Measurements from ENCODE around the gene PLA2G5.

Gene PLA2G5

DNA sequence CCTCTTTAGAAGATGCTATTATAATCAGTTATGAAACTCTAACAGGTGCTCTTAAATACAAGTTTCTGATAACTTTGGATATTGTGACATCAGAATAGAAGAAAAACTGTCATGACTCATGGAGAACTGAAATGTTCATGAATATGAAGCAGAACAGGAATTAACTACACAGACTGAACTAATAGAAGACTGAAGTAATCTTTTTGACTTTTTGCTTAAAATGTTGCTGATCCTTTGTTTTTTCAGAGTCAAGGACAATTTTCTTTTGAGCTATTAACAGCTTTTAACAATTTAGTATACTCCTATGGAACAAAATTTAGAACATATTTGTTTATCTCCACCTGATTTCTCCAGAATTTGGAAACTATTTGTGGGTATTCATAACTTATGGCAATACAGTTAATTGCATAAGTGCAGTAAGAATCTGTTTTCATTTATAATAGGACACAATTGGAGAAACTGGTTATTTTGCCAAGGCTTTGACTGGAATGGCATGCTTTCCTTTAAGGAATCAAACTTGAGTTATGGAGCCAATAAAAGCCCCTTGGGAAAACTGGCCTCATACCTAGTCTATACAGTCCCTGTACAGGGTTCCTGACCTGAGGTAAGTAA lies 18.7 kb upstream of the PLA2G5 start:
- Histone ChIP-seq H3K27ac (ENCODE audit: low read length) (no peak overlapping the region), H3K4me2 (ENCODE audit: low read depth, low read length) (no peak overlapping the region), H3K9me3 (replicated peaks; ENCODE audit: insufficient read depth, low read length) (no peaks in the 10 kb centered on the region), H2AFZ (ENCODE audit: low read length) (no peak overlapping the region), H3K4me1 (ENCODE audit: low read length) (no peaks in the 10 kb centered on the region), H4K20me1 (ENCODE audit: insufficient read depth, low read length) (no peaks in the 10 kb centered on the region), H3K27me3 (replicated peaks; ENCODE audit: insufficient read depth, low read length) (peaks cover 19% of the 10 kb centered on the region), H3K79me2 (ENCODE audit: low read length) (no peaks in the 10 kb centered on the region), H3K4me3 (ENCODE audit: low read length) (no peak overlapping the region), H3K9ac (ENCODE audit: low read length) (no peak overlapping the region), H3F3A (ENCODE audit: insufficient read depth, low read length) (no peaks in the 10 kb centered on the region), H3K9me2 (replicated peaks; ENCODE audit: insufficient read depth, low read length) (no peaks in the 10 kb centered on the region), H3K36me3 (replicated peaks; ENCODE audit: insufficient read depth, low read length) (no peaks in the 10 kb centered on the region)
- no peak for DNase-seq
- no peak for TF ChIP-seq EZH2 (optimal IDR thresholded peaks at IDR 0.05; ENCODE audit: low read depth, low read length)
- no peak for TF ChIP-seq EZH2phosphoT487 (IDR thresholded peaks at IDR 0.05; ENCODE audit: low read length)
- TF ChIP-seq, protein P1, sequence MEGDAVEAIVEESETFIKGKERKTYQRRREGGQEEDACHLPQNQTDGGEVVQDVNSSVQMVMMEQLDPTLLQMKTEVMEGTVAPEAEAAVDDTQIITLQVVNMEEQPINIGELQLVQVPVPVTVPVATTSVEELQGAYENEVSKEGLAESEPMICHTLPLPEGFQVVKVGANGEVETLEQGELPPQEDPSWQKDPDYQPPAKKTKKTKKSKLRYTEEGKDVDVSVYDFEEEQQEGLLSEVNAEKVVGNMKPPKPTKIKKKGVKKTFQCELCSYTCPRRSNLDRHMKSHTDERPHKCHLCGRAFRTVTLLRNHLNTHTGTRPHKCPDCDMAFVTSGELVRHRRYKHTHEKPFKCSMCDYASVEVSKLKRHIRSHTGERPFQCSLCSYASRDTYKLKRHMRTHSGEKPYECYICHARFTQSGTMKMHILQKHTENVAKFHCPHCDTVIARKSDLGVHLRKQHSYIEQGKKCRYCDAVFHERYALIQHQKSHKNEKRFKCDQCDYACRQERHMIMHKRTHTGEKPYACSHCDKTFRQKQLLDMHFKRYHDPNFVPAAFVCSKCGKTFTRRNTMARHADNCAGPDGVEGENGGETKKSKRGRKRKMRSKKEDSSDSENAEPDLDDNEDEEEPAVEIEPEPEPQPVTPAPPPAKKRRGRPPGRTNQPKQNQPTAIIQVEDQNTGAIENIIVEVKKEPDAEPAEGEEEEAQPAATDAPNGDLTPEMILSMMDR (IDR thresholded peaks at IDR 0.05; ENCODE audit: low read length): no peak

DNA sequence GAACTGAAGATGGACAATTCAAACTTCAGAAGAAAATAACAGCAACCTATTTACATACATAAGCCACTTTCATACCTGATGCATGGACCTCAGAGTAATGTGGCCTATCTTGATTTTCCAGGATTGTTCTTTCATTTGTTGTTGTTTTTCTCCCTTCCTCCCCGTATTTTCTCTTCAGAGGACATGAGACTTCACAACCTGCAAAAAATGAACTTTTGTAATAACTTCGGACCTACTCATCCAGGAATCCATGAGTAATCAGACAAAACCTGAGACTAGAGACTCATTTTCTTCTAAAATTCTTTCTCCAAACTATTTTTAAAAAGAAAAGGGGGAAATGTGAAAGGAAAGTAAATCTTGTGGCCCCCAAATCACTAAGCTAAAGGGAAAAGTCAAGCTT lies 17.6 kb upstream of the PLA2G5 start:
- DNase-seq: no peak
- H4K20me1 ChIP-seq (ENCODE audit: insufficient read depth, low read length): no peaks in the 10 kb centered on the region

DNA sequence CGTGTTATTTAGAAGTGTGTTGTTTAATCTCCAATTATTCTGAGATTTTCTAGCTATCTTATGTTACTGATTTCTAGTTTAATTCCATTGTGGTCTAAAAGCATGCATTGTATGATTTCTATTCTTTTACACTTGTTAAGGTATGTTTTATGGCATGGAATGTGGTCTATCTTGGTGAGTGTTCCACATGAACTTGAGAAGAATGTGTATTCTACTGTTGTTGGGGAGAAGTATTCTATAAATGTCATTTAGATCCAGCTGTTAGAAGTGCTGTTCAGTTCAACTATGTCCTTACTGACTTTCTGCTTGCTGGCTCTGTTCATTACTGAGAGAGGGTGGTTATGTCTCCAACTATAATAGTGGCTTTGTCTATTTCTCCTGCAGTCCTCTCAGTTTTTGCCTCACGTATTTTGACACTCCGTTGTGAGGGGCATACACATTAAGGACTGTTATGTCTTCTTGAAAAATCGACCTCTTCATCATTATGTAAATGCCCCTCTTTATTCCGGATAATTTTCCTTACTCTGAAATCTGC lies 12.0 kb upstream of the PLA2G5 start:
- Histone ChIP-seq H3K9me2 (replicated peaks; ENCODE audit: insufficient read depth, low read length) (no peaks in the 10 kb centered on the region), H3K4me3 (ENCODE audit: low read length) (no peak overlapping the region), H2AFZ (ENCODE audit: low read length) (no peak overlapping the region), H3K9ac (ENCODE audit: low read length) (no peak overlapping the region), H4K20me1 (ENCODE audit: insufficient read depth, low read length) (no peaks in the 10 kb centered on the region), H3K27ac (ENCODE audit: low read length) (no peak overlapping the region), H3K4me1 (ENCODE audit: low read length) (no peaks in the 10 kb centered on the region), H3K4me2 (ENCODE audit: low read depth, low read length) (no peak overlapping the region), H3K27me3 (replicated peaks; ENCODE audit: insufficient read depth, low read length) (peaks cover 11% of the 10 kb centered on the region; the same call in 1 of the 2 replicates), H3K36me3 (replicated peaks; ENCODE audit: insufficient read depth, low read length) (no peaks in the 10 kb centered on the region), H3K79me2 (ENCODE audit: low read length) (no peaks in the 10 kb centered on the region), H3F3A (ENCODE audit: insufficient read depth, low read length) (no peaks in the 10 kb centered on the region), H3K9me3 (replicated peaks; ENCODE audit: insufficient read depth, low read length) (no peaks in the 10 kb centered on the region)
- TF ChIP-seq EZH2phosphoT487 (IDR thresholded peaks at IDR 0.05; ENCODE audit: low read length) (no peak), EZH2 (optimal IDR thresholded peaks at IDR 0.05; ENCODE audit: low read depth, low read length) (no peak)
- TF ChIP-seq, protein P1 (IDR thresholded peaks at IDR 0.05; ENCODE audit: low read length): no peak
- DNase-seq: no peak

More for the DNA sequence above, 17.6 kb upstream of the PLA2G5 start:
- no peak overlapping the region for H3K9ac ChIP-seq (ENCODE audit: low read length)
- H3K79me2 ChIP-seq (ENCODE audit: low read length): no peaks in the 10 kb centered on the region
- H3K27me3 ChIP-seq (replicated peaks; ENCODE audit: insufficient read depth, low read length): peaks cover 16% of the 10 kb centered on the region
- H3K9me3 ChIP-seq (replicated peaks; ENCODE audit: insufficient read depth, low read length): no peaks in the 10 kb centered on the region
- H3K4me2 ChIP-seq (ENCODE audit: low read depth, low read length): no peak overlapping the region
- no peaks in the 10 kb centered on the region for H3K9me2 ChIP-seq (replicated peaks; ENCODE audit: insufficient read depth, low read length)
- H3F3A ChIP-seq (ENCODE audit: insufficient read depth, low read length): no peaks in the 10 kb centered on the region
- no peaks in the 10 kb centered on the region for H3K4me1 ChIP-seq (ENCODE audit: low read length)
- no peak overlapping the region for H3K4me3 ChIP-seq (ENCODE audit: low read length)
- no peak for TF ChIP-seq EZH2 (optimal IDR thresholded peaks at IDR 0.05; ENCODE audit: low read depth, low read length)
- no peak for TF ChIP-seq EZH2phosphoT487 (IDR thresholded peaks at IDR 0.05; ENCODE audit: low read length)
- TF ChIP-seq, protein P1 (IDR thresholded peaks at IDR 0.05; ENCODE audit: low read length): no peak
- no peaks in the 10 kb centered on the region for H3K36me3 ChIP-seq (replicated peaks; ENCODE audit: insufficient read depth, low read length)
- no peak overlapping the region for H3K27ac ChIP-seq (ENCODE audit: low read length)
- no peak overlapping the region for H2AFZ ChIP-seq (ENCODE audit: low read length)

All from MM.1S (cell line).